HL-60/S4 treated with phorbol 12-myristate 13-acetate at 8.2 ng/mL for 4 days and 3 days (cell line): ENCODE measurements around the gene EEA1.

Experiments
- in situ Hi-C: fragments of 300-500 bp; cut with MboI; formaldehyde crosslinking; loops from 2 replicates; pipeline ENCODE4 v1.15.0; 2022; ENCODE audit warnings: low sequenced_read_pairs

Gene EEA1

DNA sequence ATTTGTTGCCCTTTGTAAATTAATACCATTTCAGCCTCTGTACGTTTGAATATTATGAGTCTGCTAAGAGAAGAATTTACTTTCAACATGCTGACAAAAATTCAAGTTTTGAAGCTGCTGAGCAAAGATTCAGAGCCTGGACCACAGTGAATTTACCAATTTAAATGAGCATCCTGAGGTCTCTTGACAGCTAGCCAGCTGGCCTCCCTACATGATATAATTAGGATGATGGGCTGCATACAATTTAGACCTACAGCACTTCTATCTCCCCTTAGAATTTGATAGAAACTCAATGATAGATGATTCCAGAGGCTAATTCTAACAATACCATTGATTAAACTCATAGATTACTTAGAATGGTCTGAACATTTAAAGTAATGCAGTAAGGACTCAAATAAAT is 10.0 kb upstream of the EEA1 start:
- in situ Hi-C loops: no loop called here

DNA sequence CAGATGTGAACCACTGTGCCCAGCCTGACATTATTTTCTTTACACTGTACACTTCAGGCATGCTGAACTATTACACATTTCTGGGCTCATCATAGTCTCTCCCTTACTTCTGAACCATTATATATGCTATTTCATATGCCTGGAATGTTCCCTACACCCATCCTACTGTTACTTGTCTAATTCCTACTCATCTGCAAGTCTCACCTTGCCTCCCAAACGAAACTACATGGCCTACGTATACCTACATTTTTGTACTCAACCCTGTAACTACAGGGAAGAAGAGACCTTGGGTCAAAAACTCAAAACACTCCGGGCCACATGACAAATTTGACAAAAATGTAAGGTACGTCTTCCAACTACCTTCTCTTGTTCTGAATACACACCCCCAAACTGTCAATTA is 9.5 kb upstream of the EEA1 start:
- in situ Hi-C loops: no loop called here

DNA sequence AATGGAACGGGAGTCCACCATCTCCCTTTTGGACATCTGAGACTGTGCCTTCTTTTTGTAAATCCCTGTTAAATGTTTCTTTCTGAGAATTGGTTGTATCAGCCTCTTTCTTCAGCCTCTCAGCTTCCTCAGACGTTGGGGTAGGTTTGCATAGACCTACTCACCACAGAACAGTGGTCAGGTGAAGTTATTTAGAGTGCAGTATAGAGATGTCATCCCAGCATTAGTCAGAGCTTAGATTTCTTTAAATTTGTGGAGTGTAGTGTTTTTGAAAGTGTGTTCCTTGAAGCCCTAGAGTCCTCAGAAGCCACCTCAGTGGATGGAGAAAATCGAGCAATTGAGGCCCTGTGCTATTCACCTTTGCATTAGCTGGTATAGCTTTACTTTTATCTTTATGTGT is 8.9 kb upstream of the EEA1 start:
- in situ Hi-C loops: no loop called here

DNA sequence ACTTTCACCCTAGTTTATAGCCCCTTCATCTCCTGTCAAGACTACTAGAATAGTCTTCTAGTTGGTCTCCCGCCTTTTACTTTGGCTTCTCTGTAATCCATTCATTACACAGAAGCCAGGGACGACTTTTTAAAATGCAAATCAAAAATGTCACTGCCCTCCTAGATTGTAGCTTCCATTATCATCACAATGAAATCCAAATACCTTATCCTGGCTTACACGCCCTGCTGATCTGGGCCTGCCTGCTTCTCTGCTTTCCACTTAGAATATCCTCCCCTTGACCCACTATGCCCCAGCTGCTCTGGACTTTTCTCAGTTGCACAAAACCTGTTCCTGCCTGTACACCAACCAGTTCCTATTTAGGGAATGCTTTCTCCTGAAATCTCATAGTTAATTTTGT is 4.5 kb upstream of the EEA1 start:
- in situ Hi-C loops: no loop called here

DNA sequence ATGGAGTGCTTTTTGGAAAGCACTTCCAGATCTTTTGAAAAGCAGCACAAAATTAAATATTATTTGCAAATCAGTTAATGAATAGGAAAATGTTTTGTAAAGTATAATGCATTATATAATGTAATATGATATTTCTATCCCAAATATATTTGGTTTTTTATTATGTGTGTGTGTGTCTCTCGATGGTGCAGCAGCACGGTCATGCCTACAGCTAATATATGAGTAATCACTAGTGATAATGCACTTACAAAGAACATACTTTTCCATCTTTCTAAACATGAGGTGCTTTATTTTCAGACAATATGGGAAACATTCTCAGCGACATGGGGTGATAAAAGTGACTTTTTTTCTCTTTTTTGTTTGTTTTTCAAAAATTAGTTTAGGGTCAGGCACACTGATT is 1.3 kb upstream of the EEA1 start:
- in situ Hi-C loops: no loop called here

DNA sequence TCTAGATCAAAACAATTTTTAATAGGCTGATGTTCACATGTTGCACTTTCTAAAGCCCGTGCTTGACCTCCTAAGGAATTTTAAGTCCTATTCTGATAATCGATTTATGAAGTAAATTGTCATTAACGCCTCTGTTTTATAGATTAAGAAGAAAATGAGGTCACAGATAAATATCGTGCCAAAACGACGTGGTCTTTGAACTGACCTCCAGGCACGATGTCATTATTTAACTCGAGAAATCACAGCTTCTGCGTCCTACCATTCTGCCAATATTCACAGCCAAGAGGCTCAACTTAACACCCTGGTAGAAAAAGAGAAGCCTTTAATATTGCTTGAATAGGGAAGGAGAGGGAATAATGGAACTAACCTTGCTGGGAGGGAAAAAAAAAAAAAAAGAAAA is 888 bp upstream of the EEA1 start:
- in situ Hi-C loops: no loop called here

DNA sequence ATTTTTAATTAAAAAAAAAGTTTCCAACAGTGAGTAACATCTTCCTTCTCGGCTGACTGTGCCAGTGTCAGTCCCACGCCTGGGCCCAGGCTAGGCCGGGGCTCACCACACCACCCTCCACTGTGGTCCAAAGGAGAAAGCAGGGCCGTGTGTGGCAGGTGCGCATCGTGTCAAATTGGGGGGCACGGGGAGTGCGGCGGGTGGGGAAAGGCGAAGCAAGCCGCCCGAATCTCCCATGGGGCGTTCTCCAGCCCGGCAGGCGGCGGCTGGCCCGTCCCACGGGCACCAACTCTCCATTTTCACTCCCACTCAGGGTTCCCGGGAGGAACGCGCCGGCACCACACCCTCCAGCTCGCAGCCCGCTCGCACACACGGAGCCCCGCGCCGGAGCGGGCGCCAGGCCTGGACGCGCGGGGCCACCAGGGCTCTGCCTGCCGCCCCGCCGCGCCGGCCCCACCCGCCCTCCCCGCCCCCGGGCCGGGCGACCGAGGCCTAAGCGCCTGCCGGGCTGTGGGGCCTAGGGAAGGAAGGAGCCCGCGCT is 604 bp downstream of the EEA1 start:
- in situ Hi-C loops: no loop called here

DNA sequence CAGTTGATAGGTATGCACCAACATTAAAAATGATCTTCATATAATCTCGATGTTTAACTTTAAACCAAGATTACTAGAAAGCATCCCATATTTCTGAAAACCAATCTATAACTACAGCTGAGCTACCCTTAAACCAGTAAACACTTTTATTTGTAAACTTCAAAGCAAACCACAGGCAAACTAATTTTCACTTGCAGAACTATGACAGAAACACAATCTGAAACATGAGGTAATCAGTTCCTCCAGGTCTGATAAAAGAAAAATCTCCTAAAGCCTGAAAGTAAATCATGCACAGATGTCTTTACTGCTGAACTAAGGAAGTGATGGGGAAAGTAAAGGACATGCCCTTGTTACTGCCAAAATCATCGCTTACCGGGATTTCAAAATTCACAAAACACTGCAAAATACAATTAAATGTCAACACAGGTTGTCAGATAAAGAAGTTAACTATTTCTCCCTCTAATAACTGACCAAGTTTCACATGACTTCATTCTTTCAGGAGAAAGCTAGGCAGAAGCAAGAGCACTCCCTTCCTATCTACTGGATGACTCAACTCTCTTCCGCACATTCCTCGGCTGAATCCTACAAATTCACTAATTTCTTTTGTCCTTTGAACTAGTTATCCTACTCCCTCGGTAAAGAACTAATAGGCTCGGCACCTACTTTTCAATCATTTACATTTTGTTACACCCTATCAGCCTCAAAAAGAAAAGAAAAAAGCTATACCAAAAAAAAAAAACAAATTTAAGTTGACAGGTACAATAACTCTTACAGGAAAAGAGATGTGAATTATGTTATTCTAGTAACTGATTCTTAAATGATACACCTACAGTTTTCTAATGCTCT is 1.4 kb downstream of the EEA1 start:
- in situ Hi-C loops: no loop called here

DNA sequence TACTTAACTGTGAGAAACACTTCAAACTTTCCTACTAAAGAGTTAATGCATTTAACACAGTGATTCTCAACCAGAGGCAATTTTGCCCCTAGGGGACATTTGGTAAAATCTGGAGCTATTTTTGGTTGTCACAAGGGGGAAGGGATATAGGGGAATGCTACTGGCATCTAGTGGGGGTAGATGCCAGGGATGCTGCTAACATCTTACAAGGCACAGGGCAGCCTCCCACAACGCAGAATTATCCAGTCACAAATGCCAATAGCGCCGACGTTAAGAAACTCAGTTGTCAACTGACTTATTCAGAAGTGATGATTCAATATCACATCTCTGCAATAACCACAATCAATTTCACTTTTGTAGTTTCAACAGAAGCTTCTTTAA is 2.0 kb downstream of the EEA1 start:
- in situ Hi-C loops: no loop called here

DNA sequence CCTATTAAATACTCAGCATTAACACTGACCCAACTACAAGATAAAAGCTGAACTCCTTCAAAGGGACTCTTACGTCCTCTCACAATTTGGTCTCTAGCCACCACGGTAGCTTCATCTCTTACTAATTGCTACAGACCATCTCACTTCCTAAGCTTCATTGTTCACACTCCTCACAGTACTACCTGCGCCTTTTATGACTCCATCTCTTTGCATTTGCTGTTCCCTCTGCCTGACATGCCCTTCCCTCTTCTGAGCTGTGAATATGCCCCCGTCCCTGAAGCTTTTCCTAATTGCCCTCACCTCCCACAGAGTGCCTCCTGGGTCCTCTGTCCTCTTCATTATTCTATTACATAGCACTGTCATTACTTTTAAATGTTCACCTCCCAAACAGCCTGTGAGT is 2.5 kb downstream of the EEA1 start:
- in situ Hi-C loops: no loop called here

DNA sequence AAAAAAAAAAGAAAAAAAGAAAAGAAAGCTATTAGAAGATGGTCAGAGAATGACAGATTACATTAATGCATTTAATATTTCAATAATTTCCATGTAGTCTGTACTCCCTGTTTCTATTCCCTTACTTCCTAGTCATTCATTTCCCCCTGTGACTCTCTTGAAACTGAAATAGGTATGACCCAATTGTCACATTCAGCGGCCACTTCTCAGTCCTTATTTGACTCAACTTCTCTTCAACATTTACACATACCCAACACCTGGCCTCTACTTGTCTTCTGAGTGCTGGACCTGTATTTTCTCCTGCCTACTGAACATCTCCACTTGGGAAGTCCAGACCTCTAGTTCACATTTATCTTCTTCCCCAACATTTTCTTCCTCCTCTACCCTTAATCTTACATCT is 7.2 kb downstream of the EEA1 start:
- in situ Hi-C loops: no loop called here

DNA sequence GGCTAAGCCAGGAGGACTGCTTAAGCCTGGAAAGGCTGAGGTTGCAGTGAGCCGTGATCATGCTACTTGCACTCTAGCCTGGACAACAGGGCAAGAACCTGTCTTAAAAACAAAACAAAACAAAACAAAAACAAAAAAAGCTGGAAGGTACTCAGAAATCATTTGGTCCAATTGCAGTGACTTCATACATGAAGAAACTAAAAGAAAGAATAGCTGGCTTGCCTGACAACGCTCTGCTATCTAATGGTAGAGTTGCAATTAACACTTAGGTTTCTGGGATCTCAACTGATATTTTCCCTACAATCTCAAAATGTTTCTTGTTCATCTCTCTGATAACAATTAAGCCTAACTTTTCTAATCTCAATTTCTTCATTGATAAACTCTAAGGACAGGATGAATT is 13.7 kb downstream of the EEA1 start:
- in situ Hi-C loops: no loop called here

DNA sequence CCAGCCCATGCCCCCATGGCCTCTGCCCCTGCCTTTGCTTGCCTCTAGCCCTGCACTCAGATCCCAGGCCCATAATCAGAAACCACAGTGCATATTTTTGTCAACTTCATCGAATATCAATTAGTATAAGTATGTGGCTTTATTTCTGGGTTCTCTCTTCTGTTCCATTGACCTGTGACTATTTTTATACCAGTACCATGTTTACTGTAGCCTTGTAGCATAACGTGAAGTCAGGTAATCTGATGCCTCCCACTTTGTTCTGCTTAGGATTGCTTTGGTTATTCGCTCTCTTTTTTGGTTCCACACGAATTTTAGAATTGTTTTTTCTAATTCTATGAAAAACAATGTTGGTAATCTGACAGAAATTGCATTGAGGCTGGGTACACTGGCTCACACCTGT is 14.9 kb downstream of the EEA1 start:
- in situ Hi-C loops: no loop called here

DNA sequence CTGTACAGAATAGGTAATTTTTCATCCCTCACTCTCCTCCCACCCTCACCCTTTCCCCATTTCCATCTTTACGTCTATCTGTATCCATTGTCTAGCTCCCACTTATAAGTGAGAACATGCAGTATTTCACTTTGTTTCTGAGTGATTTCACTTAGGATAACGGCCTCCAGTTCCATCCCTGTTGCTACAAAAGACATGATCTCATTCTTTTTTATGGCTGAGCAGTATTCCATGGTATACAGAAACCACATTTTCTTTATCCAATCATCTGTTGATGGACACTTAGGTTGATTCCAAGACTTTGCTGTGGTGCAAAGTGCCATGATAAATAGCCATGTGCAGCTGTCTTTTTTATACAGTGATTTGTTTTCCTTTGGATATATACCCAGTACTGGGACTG is 16.4 kb downstream of the EEA1 start:
- in situ Hi-C loops: no loop called here

DNA sequence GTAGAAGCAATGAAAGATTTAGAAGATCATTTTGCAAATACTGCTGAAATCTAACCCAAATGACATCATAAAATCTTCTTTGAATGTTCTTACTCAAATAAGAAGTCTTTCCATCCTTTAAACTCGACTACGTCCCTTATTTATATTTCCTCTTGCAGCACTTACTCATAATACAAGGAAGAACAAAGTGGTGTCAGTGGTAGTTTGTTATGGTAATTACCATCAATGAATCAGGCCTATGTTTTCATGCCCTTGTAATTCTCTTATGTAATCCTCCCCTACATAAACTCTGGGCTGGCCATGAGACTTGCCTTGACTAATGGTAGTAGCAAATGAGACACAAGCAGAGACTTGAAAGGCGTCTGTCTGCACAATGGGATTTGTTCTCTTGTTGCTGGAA is 17.0 kb downstream of the EEA1 start:
- in situ Hi-C loops: no loop called here

DNA sequence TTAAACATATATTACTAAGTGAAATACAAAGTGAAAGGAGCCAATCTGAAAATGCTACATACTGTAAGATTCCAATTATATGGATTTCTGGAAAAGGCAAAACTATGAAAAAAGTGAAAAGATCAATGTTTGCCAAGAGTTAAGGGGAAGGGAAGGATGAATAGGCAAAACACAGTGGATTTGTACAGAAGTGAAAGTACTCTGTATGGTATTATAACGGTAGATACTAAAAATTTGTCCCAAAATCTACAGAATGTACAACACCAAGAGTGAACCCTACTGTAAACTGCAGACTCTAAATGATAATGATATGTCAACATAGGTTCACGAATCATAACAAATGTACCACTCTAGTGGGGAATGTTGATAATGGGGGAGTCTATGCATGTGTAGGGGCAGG is 17.8 kb downstream of the EEA1 start:
- in situ Hi-C loops: no loop called here

DNA sequence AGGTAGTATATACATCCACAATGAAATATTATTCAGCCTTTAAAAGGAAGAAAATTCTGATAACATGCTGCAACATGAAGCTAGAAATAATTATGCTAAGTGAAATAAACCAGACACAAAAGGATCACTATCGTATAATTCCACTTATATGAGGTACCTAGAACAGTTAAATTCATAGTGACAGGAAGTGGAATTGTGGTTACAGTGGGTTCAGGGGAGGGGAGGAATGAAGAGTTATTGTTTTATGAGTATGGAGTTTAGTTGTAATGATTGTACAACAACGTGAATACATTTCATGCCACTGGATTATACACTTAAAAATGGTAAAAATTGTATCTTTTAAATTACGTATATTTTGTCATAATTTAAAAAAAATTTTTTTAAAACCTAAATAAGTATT is 21.0 kb downstream of the EEA1 start:
- in situ Hi-C loops: no loop called here

DNA sequence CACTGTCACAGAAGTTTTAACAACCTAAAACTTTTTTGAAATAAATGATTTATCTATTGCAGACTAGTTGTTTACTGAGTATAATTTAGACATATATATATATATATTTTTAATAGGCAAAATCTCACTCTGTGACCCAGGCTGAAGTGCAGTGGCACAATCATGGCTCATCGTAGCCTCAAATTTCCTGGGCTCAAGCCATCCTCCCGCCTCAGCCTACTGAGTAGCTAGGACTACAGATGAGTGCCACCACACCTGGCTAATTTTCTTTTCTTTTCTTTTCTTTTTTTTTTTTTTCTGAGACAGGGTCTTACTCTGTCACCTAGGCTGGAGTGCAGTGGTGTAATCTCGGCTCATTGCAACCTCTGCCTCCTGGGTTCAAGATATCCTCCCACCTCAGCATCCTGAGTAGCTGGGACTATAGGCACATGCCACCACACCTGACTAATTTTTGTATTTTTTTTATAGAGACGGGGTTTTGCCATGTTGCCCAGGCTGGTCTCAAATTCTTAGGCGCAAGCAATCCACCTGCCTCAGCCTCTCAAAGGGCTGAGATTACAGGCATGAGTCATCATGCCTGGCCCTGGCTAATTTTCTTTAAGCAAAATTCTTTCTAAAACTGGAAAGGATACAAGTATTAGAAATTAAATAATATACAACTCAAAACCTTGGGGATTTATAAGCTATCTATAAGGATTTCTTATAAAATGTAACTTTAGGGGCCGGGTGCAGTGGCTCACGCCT is 23.1 kb downstream of the EEA1 start:
- in situ Hi-C loops: no loop called here

DNA sequence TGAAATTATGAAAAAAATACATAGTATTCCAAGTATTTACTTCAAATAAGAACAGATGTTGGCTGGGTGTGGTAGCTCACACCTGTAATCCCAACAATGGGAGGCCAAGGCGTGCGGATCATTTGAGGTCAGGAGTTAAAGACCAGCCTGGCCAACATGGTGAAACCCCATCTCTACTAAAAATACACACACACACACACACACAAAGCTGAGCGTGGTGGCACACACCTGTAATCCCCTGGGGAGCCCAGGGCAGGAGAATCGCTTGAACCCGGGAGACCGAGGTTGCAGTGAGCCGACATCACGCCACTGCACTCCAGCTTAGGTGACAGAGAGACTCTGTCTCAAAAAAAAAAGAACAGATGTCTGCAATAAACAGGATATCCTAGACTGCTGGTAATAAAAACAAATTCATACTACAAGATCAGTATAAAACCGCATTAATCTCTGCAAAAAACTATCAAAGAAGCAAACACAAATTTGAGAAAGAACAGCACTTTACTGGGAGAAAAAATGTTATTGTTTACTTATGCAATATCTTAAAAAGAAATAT is 23.8 kb downstream of the EEA1 start:
- in situ Hi-C loops: no loop called here

DNA sequence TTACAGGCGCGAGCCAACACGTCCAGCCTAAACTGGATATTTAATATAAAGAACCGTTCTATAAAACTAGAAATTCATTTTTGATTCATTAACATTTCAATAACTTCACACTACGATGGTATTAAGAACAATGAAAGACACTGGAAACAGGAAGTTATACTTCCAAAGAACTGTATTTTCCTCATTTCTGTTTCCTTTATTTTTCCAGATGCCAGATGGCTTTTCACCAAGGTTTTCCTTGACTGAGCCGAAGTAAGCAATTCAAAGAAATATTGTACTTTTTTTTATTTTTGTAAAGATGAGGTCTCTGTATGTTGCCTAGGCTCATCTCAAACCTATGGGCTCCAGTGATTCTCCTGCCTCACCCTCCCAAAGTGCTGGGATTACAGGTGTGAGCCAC is 28.2 kb downstream of the EEA1 start:
- in situ Hi-C loops: no loop called here

DNA sequence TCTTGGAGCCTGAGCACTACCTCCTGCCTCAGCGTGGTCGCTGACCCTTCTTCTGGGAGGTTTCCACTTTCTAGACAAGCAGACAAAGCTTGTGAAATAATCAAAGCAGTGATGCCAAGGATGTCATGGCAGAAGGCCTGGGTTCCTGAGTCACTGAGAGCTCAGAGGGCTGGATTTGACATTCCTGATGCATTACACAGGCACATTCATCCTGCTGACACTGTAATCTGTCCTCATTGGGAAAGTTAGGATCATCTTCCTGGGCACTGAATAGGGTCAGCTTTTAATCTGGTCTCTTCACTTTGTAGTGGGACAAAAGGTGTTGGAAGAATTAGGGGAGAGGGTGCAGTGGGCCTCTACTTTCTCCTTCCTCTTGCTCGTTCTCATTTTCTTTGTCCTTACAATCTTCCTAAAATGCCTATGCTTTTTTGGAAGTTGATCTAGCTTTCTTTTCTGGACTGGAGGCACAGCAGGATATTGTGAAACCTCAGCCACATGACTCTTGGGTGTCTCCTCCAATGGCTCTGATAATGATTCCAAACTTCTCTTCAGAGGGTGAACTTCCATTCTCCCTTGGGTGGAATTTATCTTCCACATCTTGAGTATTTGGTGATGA is 29.6 kb downstream of the EEA1 start:
- in situ Hi-C loops: no loop called here

DNA sequence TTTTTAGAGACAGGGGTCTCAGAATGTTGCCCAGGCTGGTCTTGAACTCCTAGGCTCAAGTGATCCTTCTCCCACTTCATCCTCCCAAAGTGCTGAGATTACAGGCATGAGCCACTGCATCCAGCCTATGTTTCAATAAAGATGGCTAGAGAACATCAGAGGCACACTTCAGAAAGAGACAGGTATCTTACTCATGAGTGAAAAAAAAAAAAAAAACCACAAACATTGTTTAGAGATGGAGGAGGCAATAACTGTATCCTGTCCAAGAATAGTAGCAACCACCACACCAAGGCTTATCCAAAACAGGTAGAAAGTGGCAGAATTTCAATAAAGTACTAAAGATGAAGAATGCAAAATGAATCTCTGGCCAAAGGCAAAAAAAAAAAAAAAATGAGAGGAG is 30.3 kb downstream of the EEA1 start:
- in situ Hi-C loops: no loop called here
